HEK293 (cell line): ENCODE results near the gene PATL2.
A peak's percentile ranks its signal among the peaks of the same experiment; 100 is the strongest.

ENCODE experiments used
- BCL11B ChIP-seq: fragments of 450-650 bp; formaldehyde crosslinking; IDR thresholded peaks from 2 replicates; pipeline ENCODE4 v1.5.1; 2016; ENCODE audit warnings: low read depth, missing biosample characterization, missing genetic modification characterization
- CTCF ChIP-seq: fragments of 450-650 bp; formaldehyde crosslinking; IDR thresholded peaks from 2 replicates; pipeline ENCODE4 v1.5.1; 2016; ENCODE audit warnings: missing biosample characterization, missing genetic modification characterization
- GLI4 ChIP-seq: fragments of 450-650 bp; formaldehyde crosslinking; IDR thresholded peaks from 2 replicates; pipeline ENCODE4 v1.5.1; 2016; ENCODE audit warnings: missing biosample characterization, missing genetic modification characterization
- HOXD13 ChIP-seq: sonication (generic); formaldehyde crosslinking; IDR thresholded peaks from 2 replicates; pipeline ENCODE4 v1.8.0; 2022; ENCODE audit warnings: missing genetic modification reagents, borderline replicate concordance
- PRDM6 ChIP-seq: fragments of 450-650 bp; formaldehyde crosslinking; IDR thresholded peaks from 2 replicates; pipeline ENCODE4 v1.5.1; 2017; ENCODE audit warnings: missing biosample characterization, missing genetic modification characterization
- REST ChIP-seq: fragments of 450-650 bp; formaldehyde crosslinking; IDR thresholded peaks from 2 replicates; pipeline ENCODE4 v1.5.1; 2016; ENCODE audit warnings: missing biosample characterization, missing genetic modification characterization
- SCRT2 ChIP-seq: fragments of 450-650 bp; formaldehyde crosslinking; IDR thresholded peaks from 2 replicates; pipeline ENCODE4 v1.5.1; 2016; ENCODE audit warnings: missing biosample characterization, missing genetic modification characterization
- SETDB1 ChIP-seq: IDR thresholded peaks from one replicate; pipeline ENCODE4 v1.6.1; 2017; ENCODE audit warnings: mild to moderate bottlenecking, low read length, moderate library complexity, mixed read lengths; ENCODE audit not compliant: insufficient read length
- SP7 ChIP-seq: fragments of 450-650 bp; formaldehyde crosslinking; IDR thresholded peaks from 2 replicates; pipeline ENCODE4 v1.5.1; 2016; ENCODE audit warnings: missing biosample characterization, missing genetic modification characterization
- ZBTB11 ChIP-seq: fragments of 450-650 bp; formaldehyde crosslinking; conservative IDR thresholded peaks from 2 replicates; pipeline ENCODE4 v1.5.1; 2016; ENCODE audit warnings: low read depth, missing biosample characterization, missing genetic modification characterization
- ZBTB44 ChIP-seq: fragments of 450-650 bp; IDR thresholded peaks from 2 replicates; pipeline ENCODE4 v1.5.1; 2018; ENCODE audit warnings: missing biosample characterization, mild to moderate bottlenecking, missing genetic modification characterization
- ZIC2 ChIP-seq: fragments of 450-650 bp; formaldehyde crosslinking; IDR thresholded peaks from 2 replicates; pipeline ENCODE4 v1.5.1; 2016; ENCODE audit warnings: missing biosample characterization, missing genetic modification characterization
- ZNF112 ChIP-seq: fragments of 450-650 bp; formaldehyde crosslinking; IDR thresholded peaks from 2 replicates; pipeline ENCODE4 v1.5.0; 2017; ENCODE audit warnings: missing biosample characterization, missing genetic modification characterization
- ZNF248 ChIP-seq: fragments of 450-650 bp; formaldehyde crosslinking; IDR thresholded peaks from 2 replicates; pipeline ENCODE4 v1.5.1; 2017; ENCODE audit warnings: missing biosample characterization, missing genetic modification characterization
- ZNF311 ChIP-seq: fragments of 450-650 bp; formaldehyde crosslinking; IDR thresholded peaks from 2 replicates; pipeline ENCODE4 v1.5.1; 2017; ENCODE audit warnings: missing biosample characterization, missing genetic modification characterization, borderline replicate concordance
- ZNF426 ChIP-seq: fragments of 450-650 bp; formaldehyde crosslinking; IDR thresholded peaks from 2 replicates; pipeline ENCODE4 v1.5.1; 2017; ENCODE audit warnings: missing biosample characterization, missing genetic modification characterization, mild to moderate bottlenecking, inconsistent platforms, moderate library complexity
- ZNF510 ChIP-seq: fragments of 450-650 bp; formaldehyde crosslinking; IDR thresholded peaks from 2 replicates; pipeline ENCODE4 v1.5.1; 2018; ENCODE audit warnings: mild to moderate bottlenecking, missing genetic modification characterization, missing biosample characterization; ENCODE audit not compliant: insufficient replicate concordance
- ZNF558 ChIP-seq: fragments of 450-650 bp; formaldehyde crosslinking; IDR thresholded peaks from 2 replicates; pipeline ENCODE4 v1.5.1; 2016; ENCODE audit warnings: missing biosample characterization, missing genetic modification characterization
- ZNF600 ChIP-seq: fragments of 450-650 bp; formaldehyde crosslinking; IDR thresholded peaks from 2 replicates; pipeline ENCODE4 v1.5.1; 2016; ENCODE audit warnings: missing biosample characterization, missing genetic modification characterization
- ZNF792 ChIP-seq: fragments of 450-650 bp; formaldehyde crosslinking; IDR thresholded peaks from 2 replicates; pipeline ENCODE4 v1.5.1; 2016; ENCODE audit warnings: missing biosample characterization, missing genetic modification characterization
- ZSCAN23 ChIP-seq: fragments of 450-650 bp; formaldehyde crosslinking; IDR thresholded peaks from 2 replicates; pipeline ENCODE4 v1.5.1; 2016; ENCODE audit warnings: missing biosample characterization, missing genetic modification characterization

Gene PATL2

GRCh38 chr15:44726568-44727484, 15.7 kb upstream of the PATL2 start (continued):
- no peak for TF ChIP-seq ZNF248 (tag by site-specific recombination)
- TF ChIP-seq ZNF426 (tag by site-specific recombination), result no peak
- TF ChIP-seq GLI4, result no peak
- TF ChIP-seq BCL11B (tag by site-specific recombination), result no peak
- TF ChIP-seq ZNF792 (tag by site-specific recombination), result no peak
- no peak for TF ChIP-seq ZSCAN23 (tag by site-specific recombination)
- TF ChIP-seq CTCF (tag by site-specific recombination), result no peak
- peak; percentile 91 for TF ChIP-seq ZNF600 (tag by site-specific recombination)
- TF ChIP-seq HOXD13, result no peak
- no peak for TF ChIP-seq PRDM6 (tag by site-specific recombination)
- TF ChIP-seq ZNF558 (tag by site-specific recombination), result no peak
- peak; percentile 51; the same call in 1 of the 2 replicates for TF ChIP-seq ZIC2 (tag by site-specific recombination)
- TF ChIP-seq SETDB1, result no peak
- TF ChIP-seq ZNF311, result no peak
- no peak for TF ChIP-seq REST (tag by site-specific recombination)
- peak; percentile 91 for TF ChIP-seq ZBTB44 (tag by site-specific recombination)
- no peak for TF ChIP-seq ZNF112 (tag by site-specific recombination)
- no peak for TF ChIP-seq SCRT2 (tag by site-specific recombination)
- no peak for TF ChIP-seq ZNF510 (tag by site-specific recombination)
- TF ChIP-seq ZBTB11 (tag by site-specific recombination), result no peak
- peak; percentile 77; the same call in 1 of the 2 replicates for TF ChIP-seq SP7 (tag by site-specific recombination)
